ENCODE data around the gene TMEM87A. TPM values are rescaled to one million over a fixed set of nuclear protein-coding genes. Genes with fewer than 3 reads are reported as not detected.

TMEM87A gene
- polyA plus RNA-seq, 4 donors: 47.7 to 61.0 (median 58.8) TPM

DNA sequence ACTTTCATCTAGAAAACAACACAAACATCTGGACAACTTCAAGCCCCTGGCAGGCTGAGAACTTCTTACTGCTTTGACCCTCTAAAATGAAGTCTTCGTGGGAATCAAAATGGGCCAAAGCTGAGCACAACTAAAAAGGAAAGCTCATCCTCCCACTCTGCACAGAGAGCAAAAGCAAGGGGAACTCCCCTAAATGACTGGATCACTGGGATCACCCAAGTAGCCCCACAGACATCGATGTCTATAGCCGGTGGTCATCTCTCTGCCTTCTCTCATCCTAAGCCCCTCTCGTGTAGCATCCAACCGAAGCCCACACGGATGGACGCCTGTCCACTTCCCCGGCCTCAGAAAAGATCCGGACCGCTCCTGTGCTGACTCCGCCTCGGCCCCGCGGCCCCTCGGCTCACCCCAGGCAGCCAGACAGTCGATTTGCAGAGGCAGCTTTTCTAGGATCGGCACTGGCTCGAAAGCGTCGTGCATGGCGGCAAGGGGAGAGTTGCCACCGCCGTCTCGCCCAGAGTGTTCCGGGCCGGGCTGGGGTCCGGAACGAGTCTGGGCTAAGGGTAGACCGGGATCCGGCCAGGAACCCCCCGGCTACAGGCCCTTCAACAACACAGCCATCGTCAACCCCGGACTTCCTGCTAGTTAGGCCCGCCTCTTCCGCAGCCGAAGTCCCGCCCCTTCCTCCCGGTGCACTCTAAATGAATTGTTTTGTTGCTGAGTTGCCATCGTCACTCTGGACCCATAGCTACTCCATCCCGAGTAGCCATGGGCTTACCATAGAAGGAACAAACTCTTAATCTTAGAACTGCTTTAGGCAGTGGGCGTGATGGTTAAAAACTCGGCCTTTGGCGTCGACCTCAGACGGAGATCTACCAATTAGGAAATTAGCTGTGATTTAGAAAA, 65.3 kb downstream of the TMEM87A start, which contains the start of gene VPS39:
VPS39 (minus strand) TSS at position 631 of the 906 bp plus-strand sequence; CDS start at position 480, 151 bp downstream.
- DNase-seq (ENCODE audit: low read depth in 4 of 4, low spot score in 2 of 4): peak; percentile 55 to 74 (median 72)

DNA sequence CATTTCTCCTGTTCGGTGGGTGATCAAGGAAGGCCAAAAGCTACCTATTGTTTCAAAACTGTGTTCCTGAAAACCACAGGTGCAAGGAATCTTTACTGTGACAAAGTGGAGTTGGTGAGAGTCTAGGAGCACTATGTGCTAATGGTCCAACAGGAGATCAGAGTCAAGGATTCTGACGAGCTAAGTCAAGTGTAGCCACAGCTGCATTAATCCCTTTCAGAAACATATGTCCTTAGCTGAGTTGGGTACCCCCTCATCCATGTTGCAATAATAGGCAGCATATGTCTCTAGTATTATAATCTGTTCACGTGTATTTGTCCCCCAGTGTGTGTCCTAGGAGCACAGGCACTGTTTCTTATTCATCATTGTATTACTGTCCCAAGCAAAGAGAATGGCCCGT, 66.8 kb downstream of the TMEM87A start:
- DNase-seq (ENCODE audit: low read depth in 4 of 4, low spot score in 2 of 4): no peak

DNA sequence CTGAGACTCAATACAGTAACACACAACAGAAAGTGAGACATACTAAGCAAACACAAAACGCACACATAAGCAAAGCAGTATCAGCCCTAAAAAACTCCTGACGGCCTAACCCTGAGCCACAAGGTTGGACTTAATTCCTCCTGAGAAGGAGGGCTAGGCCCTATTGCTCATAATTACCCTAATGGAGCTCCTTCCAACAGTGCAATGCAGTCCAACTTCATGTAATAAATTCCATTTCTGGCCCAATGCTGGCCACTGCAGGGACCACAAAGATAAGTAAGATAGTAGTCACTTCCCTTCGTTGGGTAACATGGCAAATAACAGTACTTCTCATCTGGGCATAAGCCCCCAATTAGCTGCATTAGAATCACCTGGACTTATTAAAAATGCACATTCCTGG, 69.3 kb downstream of the TMEM87A start:
- no peak for DNase-seq (ENCODE audit: low read depth in 4 of 4, low spot score in 2 of 4)

DNA sequence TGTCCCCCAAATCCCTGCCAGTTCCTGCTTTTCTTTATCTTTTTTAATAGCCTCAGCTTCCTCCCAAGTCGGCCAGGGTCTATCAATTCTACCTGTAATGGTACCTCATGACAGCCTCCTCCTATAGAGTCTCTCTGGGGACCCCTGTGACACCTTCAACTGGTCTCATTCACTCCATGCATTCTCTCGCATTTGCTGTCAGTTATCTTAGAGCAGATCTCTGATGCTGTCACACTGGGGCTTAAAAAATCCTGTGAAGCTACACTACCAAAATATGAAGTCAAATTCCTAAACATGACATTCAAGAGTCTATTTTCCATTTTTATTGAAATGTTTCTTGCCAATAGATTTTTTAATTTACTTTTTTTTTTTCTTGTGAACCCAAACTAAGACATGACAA, 70.6 kb downstream of the TMEM87A start:
- no peak for DNase-seq (ENCODE audit: low read depth in 4 of 4, low spot score in 2 of 4)

DNA sequence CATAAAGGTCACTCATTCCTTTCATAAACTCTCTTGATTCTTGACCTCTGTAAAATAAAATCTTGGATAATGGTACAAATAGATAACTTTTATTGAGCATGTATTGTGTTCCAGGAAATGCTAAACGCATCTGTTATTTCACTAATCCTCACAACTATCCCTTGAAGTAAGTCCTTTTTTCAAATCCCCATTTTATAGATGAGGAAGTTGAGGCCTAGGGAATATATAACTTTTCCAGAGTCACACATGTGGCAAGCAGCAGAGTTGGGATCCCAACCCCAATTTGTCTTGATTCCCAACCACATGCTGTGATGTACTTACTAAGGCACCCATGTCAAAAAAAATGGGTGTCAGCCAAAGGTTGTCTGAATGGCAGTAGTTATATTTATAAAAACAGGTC, 71.4 kb downstream of the TMEM87A start:
- DNase-seq (ENCODE audit: low read depth in 4 of 4, low spot score in 2 of 4): no peak

DNA sequence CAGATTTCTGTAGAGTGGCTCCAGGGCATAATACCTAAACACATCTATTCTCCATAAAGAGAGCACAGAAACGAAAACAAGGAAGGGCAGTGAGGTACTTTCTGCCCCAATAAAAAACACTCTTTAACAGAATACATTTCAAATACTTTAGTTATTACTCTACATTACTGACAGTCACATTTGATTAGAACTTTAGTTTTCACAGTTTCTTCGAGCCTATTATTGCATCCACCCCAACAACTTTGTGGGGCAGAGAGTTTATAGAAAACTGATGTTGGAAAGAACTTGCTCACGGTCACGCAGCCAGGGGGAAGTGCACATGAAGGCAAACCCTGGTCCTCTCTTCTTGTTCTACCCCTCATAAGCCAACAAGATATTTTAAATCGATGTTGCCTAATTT, 74.1 kb downstream of the TMEM87A start:
- DNase-seq (ENCODE audit: low read depth in 4 of 4, low spot score in 2 of 4): no peak

DNA sequence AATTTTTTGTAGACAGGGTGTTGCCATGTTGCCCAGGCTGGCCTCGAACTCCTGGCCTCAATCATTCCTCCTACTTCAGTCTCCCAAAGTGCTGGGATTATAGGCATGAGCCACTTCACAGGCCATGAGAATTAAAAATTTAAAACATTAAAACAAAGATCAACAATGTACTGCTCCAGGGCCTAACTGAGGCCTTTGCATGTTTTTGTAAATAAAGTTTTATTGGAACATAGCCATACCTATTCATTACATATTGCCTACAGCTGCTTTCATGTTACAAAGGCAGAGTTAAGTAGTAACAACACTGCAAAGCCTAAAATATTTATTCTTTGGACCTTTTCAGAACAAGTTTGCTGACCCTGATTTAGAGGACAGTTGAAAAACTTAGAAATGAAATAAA, 74.7 kb downstream of the TMEM87A start:
- no peak for DNase-seq (ENCODE audit: low read depth in 4 of 4, low spot score in 2 of 4)

DNA sequence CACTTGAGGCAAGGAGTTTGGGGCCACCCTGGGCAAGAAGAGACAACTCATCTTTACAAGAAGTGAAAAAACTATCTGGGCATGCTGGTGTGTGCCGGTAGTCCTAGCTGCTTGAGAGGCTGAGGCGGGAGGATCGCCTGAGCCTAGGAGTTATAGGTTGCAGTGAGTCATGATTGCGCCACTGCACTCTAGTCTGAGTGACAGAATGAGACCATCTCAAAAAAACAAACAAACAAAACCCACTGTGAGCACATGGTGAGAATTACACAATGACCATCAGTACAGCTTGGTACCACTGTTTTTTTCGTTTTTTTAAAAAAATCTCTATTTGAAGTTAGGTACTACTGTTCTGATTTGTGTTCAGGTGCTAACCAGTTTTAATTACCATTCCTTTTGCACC, 78.7 kb downstream of the TMEM87A start:
- no peak for DNase-seq (ENCODE audit: low read depth in 4 of 4, low spot score in 2 of 4)

DNA sequence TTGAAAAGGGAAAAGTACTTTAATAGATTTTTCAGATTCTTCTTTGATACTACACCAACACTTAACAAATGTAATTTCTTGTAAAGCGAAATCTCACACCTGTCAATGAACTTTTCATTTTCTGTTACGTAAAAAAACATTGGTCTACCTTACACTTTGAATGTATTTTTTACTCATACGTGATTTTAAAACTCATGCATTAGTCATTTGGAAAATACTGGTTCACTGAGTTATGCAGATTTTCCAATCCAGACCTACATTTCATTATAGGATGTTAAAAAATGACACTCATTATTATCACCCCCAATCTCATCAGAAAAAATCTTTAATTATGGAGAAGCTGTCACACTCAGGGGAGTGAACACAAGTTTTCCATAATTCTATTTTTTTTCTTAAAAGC, 79.8 kb downstream of the TMEM87A start:
- no peak for DNase-seq (ENCODE audit: low read depth in 4 of 4, low spot score in 2 of 4)

DNA sequence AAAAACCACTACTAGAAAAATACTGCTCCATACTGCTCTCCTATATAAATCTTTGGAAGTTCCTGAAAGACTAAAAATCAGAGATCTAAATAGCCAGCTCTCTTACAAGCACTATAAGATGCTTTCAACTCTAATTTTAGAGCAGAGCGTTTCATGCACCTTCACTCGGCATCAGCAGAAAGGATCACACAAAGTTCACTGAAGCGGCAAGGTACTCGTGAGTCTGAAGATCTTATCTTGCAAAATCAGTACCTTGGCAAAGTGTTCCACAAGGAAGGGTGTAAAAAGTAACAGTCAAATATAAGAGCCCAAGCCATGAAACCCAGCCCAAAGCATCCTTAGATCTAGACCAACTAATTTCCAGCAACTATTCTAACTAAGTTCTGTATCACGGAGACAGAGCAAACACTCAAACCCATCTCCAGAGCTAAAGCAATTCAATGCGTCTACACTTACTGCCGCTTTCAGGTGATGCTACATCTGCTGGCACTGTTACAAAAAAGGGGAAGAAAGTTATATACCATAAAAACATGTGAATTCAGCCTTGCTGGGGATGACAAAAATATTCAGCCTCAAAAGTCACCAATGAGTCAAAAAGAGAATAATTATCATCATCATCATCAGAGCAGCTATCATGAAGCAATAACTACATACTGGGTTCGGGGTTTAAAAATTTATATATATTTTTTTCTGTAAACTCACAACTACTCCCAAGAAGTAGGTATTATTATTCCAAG, 81.5 kb downstream of the TMEM87A start:
- no peak for DNase-seq (ENCODE audit: low read depth in 4 of 4, low spot score in 2 of 4)

DNA sequence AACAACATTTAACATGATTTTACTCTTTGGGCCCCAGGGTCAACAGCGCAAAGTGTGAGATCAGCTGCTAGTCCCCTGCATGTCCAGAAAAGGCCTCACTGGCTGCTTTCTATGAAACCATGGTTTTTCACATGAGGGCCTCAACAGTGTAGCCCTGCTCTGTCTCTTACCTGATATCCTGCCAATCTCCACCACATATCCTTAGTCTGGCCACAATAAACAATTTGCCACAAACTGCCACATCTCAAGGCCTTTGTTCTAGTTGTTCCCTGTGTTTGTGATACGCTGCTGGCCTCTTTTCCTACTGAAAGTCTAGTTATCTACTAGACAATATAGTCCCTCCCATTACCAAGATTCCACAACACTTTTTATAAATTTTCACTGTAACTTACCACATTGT, 82.9 kb downstream of the TMEM87A start:
- no peak for DNase-seq (ENCODE audit: low read depth in 4 of 4, low spot score in 2 of 4)

DNA sequence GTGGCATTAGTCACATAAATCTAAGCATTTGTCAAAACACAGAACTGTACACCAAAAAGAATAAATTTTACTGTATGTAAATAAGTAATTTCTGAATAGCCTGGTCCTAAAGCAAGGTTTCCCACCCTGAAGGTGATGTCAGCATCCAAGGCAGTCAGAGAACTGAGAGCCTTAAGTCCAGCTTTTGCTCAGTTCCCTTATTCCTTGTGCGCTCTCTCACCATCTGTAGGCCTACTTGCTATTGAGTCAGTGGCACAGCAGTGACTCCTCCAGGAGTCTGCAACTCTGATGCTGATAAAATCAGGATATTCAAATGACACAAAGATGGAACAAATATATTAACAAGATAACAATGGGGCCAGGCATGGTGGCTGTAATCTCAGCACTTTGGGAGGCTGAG, 87.4 kb downstream of the TMEM87A start:
- no peak for DNase-seq (ENCODE audit: low read depth in 4 of 4, low spot score in 2 of 4)

DNA sequence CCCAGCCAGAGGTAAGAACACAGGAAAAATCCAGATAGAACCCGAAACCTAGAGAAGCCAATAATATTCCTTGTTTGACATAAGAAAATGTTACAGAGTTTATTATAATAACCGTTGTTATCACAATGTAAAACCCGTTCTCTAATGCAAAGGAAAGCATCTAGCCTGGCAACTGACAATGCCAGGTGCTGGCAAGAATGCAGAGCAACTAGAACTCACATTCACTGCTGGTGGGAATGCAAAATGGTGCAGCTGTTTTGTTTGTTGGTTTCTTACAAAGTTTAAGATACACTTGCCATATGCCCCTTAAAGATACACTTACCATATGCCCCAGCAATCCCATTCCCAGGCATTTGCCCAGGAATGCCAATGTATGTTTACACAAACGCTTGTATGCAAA, 88.5 kb downstream of the TMEM87A start:
- no peak for DNase-seq (ENCODE audit: low read depth in 4 of 4, low spot score in 2 of 4)

DNA sequence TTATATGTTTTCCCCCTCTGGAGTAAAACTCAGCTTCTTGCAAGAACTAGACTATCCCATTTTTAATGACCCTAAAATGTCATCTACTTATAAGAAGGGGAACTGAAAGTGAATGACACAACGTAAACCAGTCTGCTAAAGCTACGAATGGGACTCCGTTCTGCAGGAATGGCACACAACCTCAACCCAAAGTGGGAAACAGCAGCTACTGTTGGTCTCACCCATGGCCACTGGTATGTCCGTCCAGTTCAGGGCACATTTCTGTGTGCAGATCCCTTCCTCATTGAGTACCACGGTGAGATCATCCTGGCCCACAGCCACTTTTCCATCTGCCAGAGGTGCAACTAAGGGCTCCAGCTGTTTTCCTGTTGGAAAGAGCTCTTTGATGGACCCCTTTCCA, 88.9 kb downstream of the TMEM87A start:
- DNase-seq (ENCODE audit: low read depth in 4 of 4, low spot score in 2 of 4): no peak

DNA sequence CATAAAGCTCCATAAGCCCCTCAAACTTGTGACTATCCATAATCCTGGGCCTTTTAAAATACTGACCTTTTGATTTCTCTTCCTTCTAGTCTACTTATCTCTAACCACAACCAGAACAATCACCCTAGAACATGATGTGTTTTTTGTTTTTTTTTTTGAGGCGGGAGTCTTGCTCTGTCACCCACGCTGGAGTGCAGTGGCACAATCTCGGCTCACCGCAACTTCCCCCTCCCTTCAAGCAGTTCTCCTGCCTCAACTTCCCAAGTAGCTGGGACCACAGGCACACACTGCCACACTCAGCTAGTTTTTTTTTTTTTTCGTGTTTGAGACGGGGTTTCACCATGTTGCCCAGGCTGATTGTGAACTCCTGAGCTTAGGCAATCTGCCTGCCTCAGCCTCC, 90.3 kb downstream of the TMEM87A start:
- no peak for DNase-seq (ENCODE audit: low read depth in 4 of 4, low spot score in 2 of 4)

DNA sequence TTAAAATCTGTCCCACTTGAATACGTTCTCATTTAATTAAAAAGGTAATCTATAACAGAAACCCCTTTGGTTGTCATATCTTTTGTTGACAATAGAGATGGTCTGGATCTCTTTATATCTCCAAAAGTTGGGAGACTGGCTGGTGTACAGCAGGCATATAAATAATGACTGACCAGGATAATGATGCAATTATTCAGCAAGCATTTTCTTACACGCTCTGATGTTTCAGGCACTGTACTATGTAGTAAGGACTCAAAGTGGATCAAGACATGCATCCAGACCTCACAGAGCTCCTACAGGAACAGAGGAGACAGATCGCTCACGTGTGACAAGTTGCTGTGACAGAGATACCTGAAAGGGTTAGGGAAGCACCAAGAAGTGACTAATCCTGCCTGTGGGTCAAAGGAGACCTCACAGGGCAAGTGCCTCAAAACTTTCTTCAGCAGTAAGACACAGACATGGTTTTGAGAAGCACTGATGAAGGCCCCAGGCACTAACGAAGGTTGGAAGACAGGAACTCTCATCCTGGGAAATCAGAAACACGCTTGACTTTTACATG, 90.8 kb downstream of the TMEM87A start:
- DNase-seq (ENCODE audit: low read depth in 4 of 4, low spot score in 2 of 4): no peak

DNA sequence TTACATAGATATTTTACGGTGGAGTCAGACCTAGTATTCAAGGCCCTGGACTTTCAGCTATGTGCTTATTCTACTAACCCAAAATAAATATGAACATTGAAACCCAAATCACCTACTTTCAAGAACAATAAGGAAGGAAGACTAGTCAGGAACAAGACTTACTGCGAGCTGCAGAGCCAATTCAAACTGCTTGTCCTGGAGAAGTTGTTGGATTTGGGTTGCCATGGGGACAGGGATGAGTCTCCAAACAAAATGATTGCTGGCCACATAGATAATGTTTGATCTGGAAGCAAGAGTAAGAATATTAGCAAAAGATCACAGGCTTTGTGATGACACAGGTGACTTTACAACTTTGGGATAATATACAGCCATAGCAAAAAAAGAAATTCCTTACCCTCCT, 95.2 kb downstream of the TMEM87A start:
- DNase-seq (ENCODE audit: low read depth in 4 of 4, low spot score in 2 of 4): no peak

DNA sequence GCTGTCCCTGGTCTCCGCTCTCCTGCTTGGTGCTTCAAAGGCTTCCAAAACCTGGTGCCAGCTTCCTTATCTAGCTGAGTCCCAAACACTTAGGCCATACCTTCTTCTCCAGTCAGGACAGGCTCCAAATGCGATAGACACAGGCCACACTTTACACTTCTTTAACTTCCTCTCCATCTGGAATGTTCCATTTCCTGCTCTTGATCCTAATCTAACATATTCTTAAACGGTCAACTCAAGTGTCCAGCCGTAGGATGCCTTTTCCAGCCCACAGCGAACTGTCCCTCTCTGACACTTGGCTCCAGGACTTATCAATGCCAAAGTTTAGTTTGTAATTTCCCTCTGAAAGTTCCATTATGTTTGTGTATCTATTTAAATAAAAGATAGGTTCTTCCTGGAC, 97.6 kb downstream of the TMEM87A start:
- no peak for DNase-seq (ENCODE audit: low read depth in 4 of 4, low spot score in 2 of 4)

DNA sequence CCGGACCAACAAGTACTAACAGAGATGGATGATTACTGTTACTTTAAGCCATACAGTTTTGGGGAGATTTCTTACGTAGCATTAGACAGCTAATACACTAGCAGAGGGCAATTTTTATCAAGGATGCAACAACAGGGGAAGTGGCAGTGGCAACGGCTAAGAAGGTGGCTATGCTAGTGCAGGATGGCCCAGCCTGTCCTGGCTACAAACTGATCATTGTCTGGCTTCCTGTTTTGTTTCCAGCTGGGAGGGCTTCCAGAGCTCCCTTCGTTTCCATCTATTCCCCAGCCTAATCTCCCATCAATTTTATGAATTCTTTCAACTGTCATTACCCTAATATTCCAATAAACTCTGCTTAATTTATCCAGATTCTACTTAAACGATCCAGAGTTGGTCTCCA, 100.8 kb downstream of the TMEM87A start:
- no peak for DNase-seq (ENCODE audit: low read depth in 4 of 4, low spot score in 2 of 4)

DNA sequence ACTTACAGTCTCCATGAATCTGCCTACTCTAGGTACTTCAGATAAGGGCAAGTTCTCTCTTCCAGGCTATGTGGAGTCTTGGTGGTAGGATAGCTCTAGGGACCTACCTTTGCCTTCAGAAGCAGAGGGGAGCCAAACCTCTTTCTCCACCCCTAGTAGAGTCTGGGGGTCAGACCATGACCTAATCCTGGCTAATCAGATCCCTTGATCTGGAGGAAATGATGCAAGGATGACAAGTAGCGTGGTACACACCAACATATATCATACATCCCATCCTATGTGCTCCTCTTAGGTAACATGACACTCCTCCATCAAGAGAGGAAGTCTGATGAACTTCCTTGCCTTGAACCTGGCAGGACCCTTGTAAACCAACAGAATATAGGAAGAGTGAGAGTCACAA, 101.4 kb downstream of the TMEM87A start:
- DNase-seq (ENCODE audit: low read depth in 4 of 4, low spot score in 2 of 4): no peak

DNA sequence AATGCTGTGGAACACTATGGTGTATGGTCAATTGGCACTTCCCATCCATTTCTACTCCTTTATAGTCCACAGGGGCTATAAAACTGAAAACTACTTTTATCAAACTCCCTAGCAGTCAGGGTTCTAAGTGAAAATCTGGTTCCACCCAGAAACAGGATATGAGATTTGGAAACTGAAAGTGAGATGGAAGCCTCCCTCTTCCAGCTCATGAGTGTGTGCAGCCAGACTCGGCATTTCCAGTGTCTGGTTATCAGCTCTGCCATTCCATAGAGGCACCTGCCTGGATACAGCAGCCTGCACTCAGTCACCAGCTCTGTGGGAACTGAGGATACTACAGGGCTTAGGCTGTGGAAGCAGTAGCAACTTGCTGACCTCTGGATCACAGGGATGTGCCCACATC, 102.1 kb downstream of the TMEM87A start:
- DNase-seq (ENCODE audit: low read depth in 4 of 4, low spot score in 2 of 4): no peak
